Measurements from ENCODE around the gene LUC7L. TPM values are rescaled to one million over a fixed set of nuclear protein-coding genes. Genes with fewer than 3 reads are reported as not detected.

LUC7L gene
- total RNA-seq, 1 experiment from 2014 or later: 137 TPM

- no peak overlapping the region for H4K91ac ChIP-seq (ENCODE audit: insufficient read length, low read depth, low read length)
- H4K5ac ChIP-seq (ENCODE audit: insufficient read length, low read depth, low read length): no peak overlapping the region
- peaks cover 2 to 3% of the 10 kb centered on the region in 2 experiments; a peak in 3 of 4 replicates for H3K4me1 Mint-ChIP-seq
- H3K4ac ChIP-seq (ENCODE audit: low read depth, low read length): no peak overlapping the region
- no peaks in the 10 kb centered on the region for H3K9me3 ChIP-seq (ENCODE audit: control insufficient read depth, low read depth, low read length)
- H3K23ac ChIP-seq (ENCODE audit: insufficient read length, low read depth, low read length): no peak overlapping the region
- no peak overlapping the region for H2AFZ ChIP-seq (ENCODE audit: low read length)
- H2BK5ac ChIP-seq (ENCODE audit: insufficient read length, low read length): no peak overlapping the region
- no peak overlapping the region for H3T11ph ChIP-seq (ENCODE audit: low read length)
- peaks cover 12% of the 10 kb centered on the region for H3K79me1 ChIP-seq (ENCODE audit: insufficient read depth, low read depth, low read length, poor library complexity, severe bottlenecking)
- DNase-seq: no peak
- no peak overlapping the region for H2BK20ac ChIP-seq (ENCODE audit: low read depth, low read length, poor library complexity, severe bottlenecking)
- no peak overlapping the region for H3K14ac ChIP-seq (ENCODE audit: insufficient read depth, low read length)
- H2BK12ac ChIP-seq (ENCODE audit: insufficient read length, low read depth, low read length): no peak overlapping the region
- H3K9me3 Mint-ChIP-seq: no peaks in the 10 kb centered on the region
- H3K27me3 Mint-ChIP-seq (ENCODE audit: low read depth): no peaks in the 10 kb centered on the region
- H3K56ac ChIP-seq (ENCODE audit: insufficient read length, low read depth, low read length): no peak overlapping the region
- H2AK5ac ChIP-seq (ENCODE audit: insufficient read length, low read length): no peak overlapping the region
- no peaks in the 10 kb centered on the region for H3K27me3 ChIP-seq (ENCODE audit: insufficient read depth, low read length)
- TF ChIP-seq CTCF (conservative IDR thresholded peaks at IDR 0.05): no peak
- no peak overlapping the region for H2BK15ac ChIP-seq (ENCODE audit: low read depth, low read length)
- no peak overlapping the region for H3K27ac ChIP-seq (ENCODE audit: insufficient read length, low read depth, low read length)
- H3K27ac Mint-ChIP-seq: no peak overlapping the region
- WGBS (ENCODE audit: extremely low coverage, insufficient read length, low lambda C conversion rate): no CpG with 5 or more reads among the region's 10 CpGs
- no peak overlapping the region for H4K8ac ChIP-seq (replicated peaks; ENCODE audit: insufficient read length, low read depth, low read length)
- H3K4me2 ChIP-seq (ENCODE audit: insufficient read depth, insufficient read length, low read length): no peak overlapping the region
- no peak overlapping the region for H3K9ac ChIP-seq (ENCODE audit: extremely low read depth, insufficient read length, low read length)
- no peak overlapping the region for H3K4me3 Mint-ChIP-seq
- peaks cover 0 to 8% (median 3%) of the 10 kb centered on the region in 3 experiments; a peak in 5 of 7 replicates for H3K36me3 Mint-ChIP-seq (ENCODE audit: insufficient read depth in 1 of 3, low read depth in 3 of 3)
- no peaks in the 10 kb centered on the region for H3K4me1 ChIP-seq (ENCODE audit: insufficient read depth, low read length)
- H4K20me1 ChIP-seq (ENCODE audit: control insufficient read depth, insufficient read depth, insufficient read length): no peaks in the 10 kb centered on the region
- no peaks in the 10 kb centered on the region; the same call in 1 of the 2 replicates for H3K79me2 ChIP-seq (ENCODE audit: insufficient read depth, low read length)
- no peaks in the 10 kb centered on the region for H3K23me2 ChIP-seq (ENCODE audit: insufficient read length, low read depth, low read length, poor library complexity, severe bottlenecking)
- no peak overlapping the region for H3K18ac ChIP-seq (ENCODE audit: insufficient read length, low read depth, low read length)
- H2BK120ac ChIP-seq (ENCODE audit: low read depth, low read length, poor library complexity, severe bottlenecking): no peak overlapping the region
These were observed 13.0 kb upstream of the LUC7L start for GRCh38 chr16:242281-242680.
